ENCODE results near the gene DAB1. TPM values are rescaled to one million over a fixed set of nuclear protein-coding genes. Genes with fewer than 3 reads are reported as not detected.
A peak's percentile ranks its signal among the peaks of the same experiment; 100 is the strongest.

The DAB1 gene
- total RNA-seq, 5 donors from 2014 or later (not counting 1 experiment from before 2014, with no cell fraction given), result 0.82 to 3.7 (median 1.5) TPM

GRCh38 chr1:56978819-56979218, 445.0 kb downstream of the DAB1 start:
- Mint-ChIP-seq H3K27ac (no peak overlapping the region), H3K27me3 (peaks cover 2% of the 10 kb centered on the region in 2 donors), H3K9me3 (no peaks in the 10 kb centered on the region), H3K36me3 (no peaks in the 10 kb centered on the region), H3K4me3 (no peak overlapping the region), H3K4me1 (no peaks in the 10 kb centered on the region)
- no peaks in the 10 kb centered on the region for H3K4me1 ChIP-seq (ENCODE audit: control insufficient read depth in 1 of 2, extremely low read depth in 1 of 2, insufficient read depth in 2 of 2, low read length in 2 of 2)
- H3K36me3 ChIP-seq (ENCODE audit: control insufficient read depth in 2 of 2, extremely low read depth in 1 of 2, insufficient read depth in 1 of 2, low read length in 1 of 2), result no peaks in the 10 kb centered on the region
- POLR2A ChIA-PET, result no interaction called here
- no peaks in the 10 kb centered on the region for H3K9me3 ChIP-seq
- no peak overlapping the region for H3K27ac ChIP-seq (ENCODE audit: low read length)
- no peak for DNase-seq
- no peak overlapping the region for H3K4me3 ChIP-seq (ENCODE audit: control insufficient read depth in 1 of 2, extremely low read depth in 1 of 2, low read length in 1 of 2)
- CTCF ChIA-PET, result no interaction called here
- no peaks in the 10 kb centered on the region for H3K27me3 ChIP-seq (replicated peaks in 1 of 2; ENCODE audit: control insufficient read depth in 2 of 2, extremely low read depth in 1 of 2, insufficient read depth in 2 of 2, low read length in 1 of 2)
- ATAC-seq (replicated peaks in 1 of 4), result no peak
- WGBS (ENCODE audit: insufficient coverage), result no CpG with 5 or more reads among the region's 5 CpGs

DNA sequence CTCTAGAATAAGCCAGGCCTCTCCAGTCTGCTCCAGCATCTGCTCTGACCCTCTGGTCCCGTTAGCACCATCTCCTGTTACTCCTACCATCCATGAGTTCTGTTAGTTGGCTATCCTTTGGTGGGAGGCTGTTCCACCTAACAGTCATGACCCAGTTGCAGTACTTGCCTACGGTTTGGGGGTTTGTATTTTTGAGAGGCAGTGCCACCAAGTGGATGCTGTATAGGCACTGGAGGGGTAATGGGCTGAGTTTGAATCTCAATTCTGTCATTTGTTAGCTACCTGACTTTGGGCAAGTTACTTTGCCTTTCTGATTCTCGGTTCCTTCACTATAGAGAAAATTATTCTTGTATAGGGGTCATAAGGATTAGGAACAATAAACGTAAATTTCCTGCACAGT, 445.9 kb downstream of the DAB1 start:
- H3K9me3 Mint-ChIP-seq, result no peaks in the 10 kb centered on the region
- Histone ChIP-seq H3K4me1 (ENCODE audit: control insufficient read depth in 1 of 2, extremely low read depth in 1 of 2, insufficient read depth in 2 of 2, low read length in 2 of 2) (no peaks in the 10 kb centered on the region), H3K4me3 (ENCODE audit: control insufficient read depth in 1 of 2, extremely low read depth in 1 of 2, low read length in 1 of 2) (no peak overlapping the region), H3K27ac (ENCODE audit: low read length) (no peak overlapping the region), H3K27me3 (replicated peaks in 1 of 2; ENCODE audit: control insufficient read depth in 2 of 2, extremely low read depth in 1 of 2, insufficient read depth in 2 of 2, low read length in 1 of 2) (no peaks in the 10 kb centered on the region), H3K9me3 (no peaks in the 10 kb centered on the region), H3K36me3 (ENCODE audit: control insufficient read depth in 2 of 2, extremely low read depth in 1 of 2, insufficient read depth in 1 of 2, low read length in 1 of 2) (no peaks in the 10 kb centered on the region)
- no peaks in the 10 kb centered on the region for H3K4me1 Mint-ChIP-seq
- WGBS (ENCODE audit: insufficient coverage), result no CpG with 5 or more reads among the region's 4 CpGs
- CTCF ChIA-PET, result no interaction called here
- no peaks in the 10 kb centered on the region for H3K36me3 Mint-ChIP-seq
- POLR2A ChIA-PET, result no interaction called here
- DNase-seq, result no peak
- no peak for ATAC-seq (replicated peaks in 1 of 4)
- H3K4me3 Mint-ChIP-seq, result no peak overlapping the region
- no peak overlapping the region for H3K27ac Mint-ChIP-seq
- H3K27me3 Mint-ChIP-seq, result no peaks in the 10 kb centered on the region

GRCh38 chr1:56975446-56975845, 448.4 kb downstream of the DAB1 start:
- H3K9me3 Mint-ChIP-seq, result peaks cover 0 to 1% (median 0%) of the 10 kb centered on the region in 3 donors
- no peak overlapping the region for H3K4me3 Mint-ChIP-seq
- no peak for ATAC-seq (replicated peaks in 1 of 4)
- ChIA-PET POLR2A (no interaction called here), CTCF (no interaction called here)
- WGBS (ENCODE audit: insufficient coverage), result 53% methylated on average over 2 of the region's 4 CpGs
- peak in 1 of 35 experiments; percentile 4 for DNase-seq
- no peaks in the 10 kb centered on the region for H3K4me1 ChIP-seq (ENCODE audit: control insufficient read depth in 1 of 2, extremely low read depth in 1 of 2, insufficient read depth in 2 of 2, low read length in 2 of 2)
- H3K36me3 Mint-ChIP-seq, result no peaks in the 10 kb centered on the region
- no peaks in the 10 kb centered on the region for H3K9me3 ChIP-seq
- no peaks in the 10 kb centered on the region for H3K4me1 Mint-ChIP-seq
- no peak overlapping the region for H3K4me3 ChIP-seq (ENCODE audit: control insufficient read depth in 1 of 2, extremely low read depth in 1 of 2, low read length in 1 of 2)
- no peaks in the 10 kb centered on the region for H3K27me3 Mint-ChIP-seq
- H3K27me3 ChIP-seq (replicated peaks in 1 of 2; ENCODE audit: control insufficient read depth in 2 of 2, extremely low read depth in 1 of 2, insufficient read depth in 2 of 2, low read length in 1 of 2), result peaks cover 0 to 2% of the 10 kb centered on the region in 2 experiments
- no peak overlapping the region for H3K27ac Mint-ChIP-seq
- no peaks in the 10 kb centered on the region for H3K36me3 ChIP-seq (ENCODE audit: control insufficient read depth in 2 of 2, extremely low read depth in 1 of 2, insufficient read depth in 1 of 2, low read length in 1 of 2)
- H3K27ac ChIP-seq (ENCODE audit: low read length), result no peak overlapping the region

- POLR2A ChIA-PET, result no interaction called here
- no peak overlapping the region for H3K4me3 ChIP-seq (ENCODE audit: control insufficient read depth in 1 of 2, extremely low read depth in 1 of 2, low read length in 1 of 2)
- Mint-ChIP-seq H3K9me3 (peaks cover 0 to 6% (median 0%) of the 10 kb centered on the region in 3 donors), H3K4me3 (no peak overlapping the region), H3K27me3 (no peaks in the 10 kb centered on the region), H3K36me3 (no peaks in the 10 kb centered on the region), H3K27ac (no peak overlapping the region), H3K4me1 (no peaks in the 10 kb centered on the region)
- no peaks in the 10 kb centered on the region for H3K4me1 ChIP-seq (ENCODE audit: control insufficient read depth in 1 of 2, extremely low read depth in 1 of 2, insufficient read depth in 2 of 2, low read length in 2 of 2)
- 72% methylated on average over 2 of the region's 5 CpGs for WGBS (ENCODE audit: insufficient coverage)
- no peaks in the 10 kb centered on the region for H3K36me3 ChIP-seq (ENCODE audit: control insufficient read depth in 2 of 2, extremely low read depth in 1 of 2, insufficient read depth in 1 of 2, low read length in 1 of 2)
- CTCF ChIA-PET, result no interaction called here
- DNase-seq (no peak), ATAC-seq (replicated peaks in 1 of 4) (no peak)
- H3K27me3 ChIP-seq (replicated peaks in 1 of 2; ENCODE audit: control insufficient read depth in 2 of 2, extremely low read depth in 1 of 2, insufficient read depth in 2 of 2, low read length in 1 of 2), result peaks cover under 1 to 2% of the 10 kb centered on the region in 2 experiments
- no peaks in the 10 kb centered on the region for H3K9me3 ChIP-seq
- no peak overlapping the region for H3K27ac ChIP-seq (ENCODE audit: low read length)
Measured at GRCh38 chr1:56973923-56974742, 449.7 kb downstream of the DAB1 start.

DNA sequence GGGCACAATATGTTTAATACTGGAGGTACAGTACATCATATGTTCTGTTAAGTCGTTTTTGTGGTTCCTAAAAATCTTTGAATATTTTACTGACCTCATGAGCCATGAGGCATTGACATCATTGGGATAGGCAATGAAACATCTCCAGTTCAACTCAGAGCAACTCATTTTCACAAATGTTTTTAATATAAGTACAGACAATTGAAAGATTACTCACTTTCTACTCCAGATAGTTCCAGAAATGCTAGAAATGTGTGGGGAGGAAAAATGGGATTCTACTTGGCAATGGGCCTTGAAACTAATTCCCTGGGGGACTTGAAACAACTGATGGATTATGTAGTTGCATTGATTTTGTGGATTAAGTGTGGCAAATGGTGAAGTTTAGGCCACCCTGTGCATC, 450.9 kb downstream of the DAB1 start:
- H3K9me3 ChIP-seq, result no peaks in the 10 kb centered on the region
- ATAC-seq (replicated peaks in 1 of 4) (no peak), DNase-seq (no peak)
- H3K9me3 Mint-ChIP-seq, result peaks cover 0 to 6% (median 0%) of the 10 kb centered on the region in 3 donors
- WGBS (ENCODE audit: insufficient coverage), result no CpG with 5 or more reads among the region's 1 CpG
- no peaks in the 10 kb centered on the region for H3K4me1 ChIP-seq (ENCODE audit: control insufficient read depth in 1 of 2, extremely low read depth in 1 of 2, insufficient read depth in 2 of 2, low read length in 2 of 2)
- no peak overlapping the region for H3K27ac ChIP-seq (ENCODE audit: low read length)
- no peaks in the 10 kb centered on the region for H3K36me3 ChIP-seq (ENCODE audit: control insufficient read depth in 2 of 2, extremely low read depth in 1 of 2, insufficient read depth in 1 of 2, low read length in 1 of 2)
- CTCF ChIA-PET, result no interaction called here
- H3K27me3 ChIP-seq (replicated peaks in 1 of 2; ENCODE audit: control insufficient read depth in 2 of 2, extremely low read depth in 1 of 2, insufficient read depth in 2 of 2, low read length in 1 of 2), result peaks cover 2 to 3% of the 10 kb centered on the region in 2 experiments
- H3K4me3 ChIP-seq (ENCODE audit: control insufficient read depth in 1 of 2, extremely low read depth in 1 of 2, low read length in 1 of 2), result no peak overlapping the region
- no peaks in the 10 kb centered on the region for H3K36me3 Mint-ChIP-seq
- H3K27ac Mint-ChIP-seq, result no peak overlapping the region
- no peak overlapping the region for H3K4me3 Mint-ChIP-seq
- H3K27me3 Mint-ChIP-seq, result no peaks in the 10 kb centered on the region
- POLR2A ChIA-PET, result no interaction called here
- H3K4me1 Mint-ChIP-seq, result no peaks in the 10 kb centered on the region

DNA sequence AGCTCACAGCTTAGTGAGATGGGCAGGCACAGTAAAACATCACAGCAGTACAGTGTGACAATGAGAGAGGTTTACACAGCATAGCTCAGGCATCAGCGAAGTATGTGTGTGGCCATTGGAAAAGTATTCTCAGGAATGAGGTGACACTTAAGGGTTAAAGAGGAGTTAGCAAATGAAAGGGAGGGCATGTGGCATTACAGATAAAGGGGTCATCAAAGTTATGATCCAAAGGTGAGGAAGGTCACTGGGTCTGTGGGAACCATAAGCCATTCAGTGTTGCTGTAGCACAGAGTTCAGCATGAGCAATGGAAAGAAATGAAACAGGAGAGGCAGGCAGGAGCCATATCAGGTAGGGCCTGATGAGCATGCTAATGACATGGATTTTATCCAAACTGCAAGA, 453.6 kb downstream of the DAB1 start:
- Mint-ChIP-seq H3K4me1 (no peaks in the 10 kb centered on the region), H3K9me3 (peaks cover 0 to 6% (median 0%) of the 10 kb centered on the region in 3 donors), H3K27me3 (no peaks in the 10 kb centered on the region), H3K4me3 (no peak overlapping the region), H3K27ac (no peak overlapping the region), H3K36me3 (no peaks in the 10 kb centered on the region)
- ChIA-PET CTCF (no interaction called here), POLR2A (no interaction called here)
- H3K27me3 ChIP-seq (replicated peaks in 1 of 2; ENCODE audit: control insufficient read depth in 2 of 2, extremely low read depth in 1 of 2, insufficient read depth in 2 of 2, low read length in 1 of 2), result peaks cover 2 to 3% of the 10 kb centered on the region in 2 experiments
- H3K4me1 ChIP-seq (ENCODE audit: control insufficient read depth in 1 of 2, extremely low read depth in 1 of 2, insufficient read depth in 2 of 2, low read length in 2 of 2), result no peaks in the 10 kb centered on the region
- no peaks in the 10 kb centered on the region for H3K9me3 ChIP-seq
- no peak overlapping the region for H3K4me3 ChIP-seq (ENCODE audit: control insufficient read depth in 1 of 2, extremely low read depth in 1 of 2, low read length in 1 of 2)
- no peak overlapping the region for H3K27ac ChIP-seq (ENCODE audit: low read length)
- 56% methylated on average over 1 of the region's 1 CpG for WGBS (ENCODE audit: insufficient coverage)
- ATAC-seq (replicated peaks in 1 of 4) (no peak), DNase-seq (no peak)
- no peaks in the 10 kb centered on the region for H3K36me3 ChIP-seq (ENCODE audit: control insufficient read depth in 2 of 2, extremely low read depth in 1 of 2, insufficient read depth in 1 of 2, low read length in 1 of 2)

All from T-cell (primary cell).